Measurements from ENCODE around the gene HELB. TPM values are rescaled to one million over a fixed set of nuclear protein-coding genes. Genes with fewer than 3 reads are reported as not detected.

HELB gene
- total RNA-seq, 1 donor from 2014 or later: 2.5 TPM

GRCh38 chr12:66321435-66321834, 19.1 kb downstream of the HELB start:
- no peaks in the 10 kb centered on the region for H3K27me3 Mint-ChIP-seq (ENCODE audit: unreplicated experiment)
- TF ChIP-seq, protein P1, sequence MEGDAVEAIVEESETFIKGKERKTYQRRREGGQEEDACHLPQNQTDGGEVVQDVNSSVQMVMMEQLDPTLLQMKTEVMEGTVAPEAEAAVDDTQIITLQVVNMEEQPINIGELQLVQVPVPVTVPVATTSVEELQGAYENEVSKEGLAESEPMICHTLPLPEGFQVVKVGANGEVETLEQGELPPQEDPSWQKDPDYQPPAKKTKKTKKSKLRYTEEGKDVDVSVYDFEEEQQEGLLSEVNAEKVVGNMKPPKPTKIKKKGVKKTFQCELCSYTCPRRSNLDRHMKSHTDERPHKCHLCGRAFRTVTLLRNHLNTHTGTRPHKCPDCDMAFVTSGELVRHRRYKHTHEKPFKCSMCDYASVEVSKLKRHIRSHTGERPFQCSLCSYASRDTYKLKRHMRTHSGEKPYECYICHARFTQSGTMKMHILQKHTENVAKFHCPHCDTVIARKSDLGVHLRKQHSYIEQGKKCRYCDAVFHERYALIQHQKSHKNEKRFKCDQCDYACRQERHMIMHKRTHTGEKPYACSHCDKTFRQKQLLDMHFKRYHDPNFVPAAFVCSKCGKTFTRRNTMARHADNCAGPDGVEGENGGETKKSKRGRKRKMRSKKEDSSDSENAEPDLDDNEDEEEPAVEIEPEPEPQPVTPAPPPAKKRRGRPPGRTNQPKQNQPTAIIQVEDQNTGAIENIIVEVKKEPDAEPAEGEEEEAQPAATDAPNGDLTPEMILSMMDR (IDR thresholded peaks at IDR 0.05): no peak
- peaks cover 22% of the 10 kb centered on the region for H3K36me3 Mint-ChIP-seq (ENCODE audit: unreplicated experiment)
- H3K4me3 Mint-ChIP-seq (ENCODE audit: unreplicated experiment): no peak overlapping the region
- no peak for DNase-seq (ENCODE audit: extremely low spot score, unreplicated experiment)
- H3K4me1 Mint-ChIP-seq (ENCODE audit: unreplicated experiment): no peaks in the 10 kb centered on the region
- no peak overlapping the region for H3K27ac Mint-ChIP-seq (ENCODE audit: unreplicated experiment)
- no peaks in the 10 kb centered on the region for H3K9me3 Mint-ChIP-seq (ENCODE audit: unreplicated experiment)

- no peaks in the 10 kb centered on the region for H3K9me3 Mint-ChIP-seq (ENCODE audit: unreplicated experiment)
- no peaks in the 10 kb centered on the region for H3K27me3 Mint-ChIP-seq (ENCODE audit: unreplicated experiment)
- no peak overlapping the region for H3K27ac Mint-ChIP-seq (ENCODE audit: unreplicated experiment)
- no peak overlapping the region for H3K4me3 Mint-ChIP-seq (ENCODE audit: unreplicated experiment)
- DNase-seq (ENCODE audit: extremely low spot score, unreplicated experiment): no peak
- TF ChIP-seq, protein P1 (IDR thresholded peaks at IDR 0.05): no peak
- H3K36me3 Mint-ChIP-seq (ENCODE audit: unreplicated experiment): peaks cover 26% of the 10 kb centered on the region
- H3K4me1 Mint-ChIP-seq (ENCODE audit: unreplicated experiment): no peaks in the 10 kb centered on the region
These were observed 20.7 kb downstream of the HELB start for GRCh38 chr12:66323017-66323416.

DNA sequence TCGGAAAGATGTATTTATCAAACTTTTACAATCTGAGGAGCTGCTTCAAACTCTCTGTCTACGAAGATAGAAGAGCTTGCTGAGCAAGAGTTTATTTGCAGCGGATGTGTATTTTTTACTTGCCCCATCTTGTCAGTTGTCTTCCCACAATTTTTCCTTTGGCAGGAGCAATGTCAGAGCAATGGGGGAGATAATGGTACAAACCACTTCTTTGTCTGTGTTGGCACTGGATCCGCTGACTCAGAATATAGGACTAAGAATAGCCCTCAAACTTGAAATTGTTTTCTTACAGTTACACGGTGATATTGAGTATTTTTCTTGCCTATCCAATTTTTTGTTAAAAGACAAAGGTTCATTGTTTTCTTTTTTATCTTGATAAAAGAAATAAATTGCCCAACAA, 27.6 kb downstream of the HELB start:
- no peak for DNase-seq (ENCODE audit: extremely low spot score, unreplicated experiment)
- Mint-ChIP-seq H3K27me3 (ENCODE audit: unreplicated experiment) (no peaks in the 10 kb centered on the region), H3K36me3 (ENCODE audit: unreplicated experiment) (peaks cover 23% of the 10 kb centered on the region), H3K4me3 (ENCODE audit: unreplicated experiment) (no peak overlapping the region), H3K4me1 (ENCODE audit: unreplicated experiment) (no peaks in the 10 kb centered on the region), H3K9me3 (ENCODE audit: unreplicated experiment) (no peaks in the 10 kb centered on the region), H3K27ac (ENCODE audit: unreplicated experiment) (no peak overlapping the region)
- TF ChIP-seq, protein P1 (IDR thresholded peaks at IDR 0.05): no peak

GRCh38 chr12:66331016-66331415, 28.7 kb downstream of the HELB start:
- DNase-seq (ENCODE audit: extremely low spot score, unreplicated experiment): no peak
- no peak overlapping the region for H3K27ac Mint-ChIP-seq (ENCODE audit: unreplicated experiment)
- no peak overlapping the region for H3K4me3 Mint-ChIP-seq (ENCODE audit: unreplicated experiment)
- no peaks in the 10 kb centered on the region for H3K4me1 Mint-ChIP-seq (ENCODE audit: unreplicated experiment)
- H3K27me3 Mint-ChIP-seq (ENCODE audit: unreplicated experiment): no peaks in the 10 kb centered on the region
- TF ChIP-seq, protein P1 (IDR thresholded peaks at IDR 0.05): no peak
- H3K36me3 Mint-ChIP-seq (ENCODE audit: unreplicated experiment): peaks cover 16% of the 10 kb centered on the region
- no peaks in the 10 kb centered on the region for H3K9me3 Mint-ChIP-seq (ENCODE audit: unreplicated experiment)

- no peak for DNase-seq (ENCODE audit: extremely low spot score, unreplicated experiment)
- TF ChIP-seq, protein P1 (IDR thresholded peaks at IDR 0.05): no peak
- H3K4me1 Mint-ChIP-seq (ENCODE audit: unreplicated experiment): no peaks in the 10 kb centered on the region
These were observed 29.5 kb downstream of the HELB start for GRCh38 chr12:66331814-66332213.

More at GRCh38 chr12:66331814-66332213, 29.5 kb downstream of the HELB start:
- Mint-ChIP-seq H3K27me3 (ENCODE audit: unreplicated experiment) (no peaks in the 10 kb centered on the region), H3K4me3 (ENCODE audit: unreplicated experiment) (no peak overlapping the region), H3K27ac (ENCODE audit: unreplicated experiment) (no peak overlapping the region), H3K36me3 (ENCODE audit: unreplicated experiment) (peaks cover 16% of the 10 kb centered on the region), H3K9me3 (ENCODE audit: unreplicated experiment) (no peaks in the 10 kb centered on the region)
